Vagina (tissue), 2 donors: Measurements from ENCODE around the gene ZNF775.

Source experiments
- CTCF ChIP-seq, 3 experiments: fragments of 450-650 bp in 2 of 3; fragments of 200-600 bp in 1 of 3; sonication (generic) in 1 of 3; IDR thresholded peaks; one replicate each; pipeline ENCODE4 v1.5.1; 2017 to 2019; ENCODE audit warnings: antibody characterized with exemption in 3 of 3, mild to moderate bottlenecking in 2 of 3, moderate library complexity in 2 of 3
- POLR2A ChIP-seq, 2 donors: fragments of 450-650 bp; IDR thresholded peaks; one replicate each; pipeline ENCODE4 v1.6.1; 2017; ENCODE audit warnings: antibody characterized with exemption in 2 of 2, mild to moderate bottlenecking in 2 of 2, moderate library complexity in 2 of 2
- POLR2AphosphoS5 ChIP-seq, 2 donors: sonication (generic); formaldehyde crosslinking; IDR thresholded peaks; one replicate each; pipeline ENCODE4 v1.9.0; 2017; ENCODE audit warnings: antibody characterized with exemption in 2 of 2, mild to moderate bottlenecking in 2 of 2, low read depth in 1 of 2; ENCODE audit not compliant: insufficient read depth in 1 of 2

- TF ChIP-seq POLR2AphosphoS5 (IDR thresholded peaks at IDR 0.05; ENCODE audit: insufficient read depth in 1 of 2, low read depth in 1 of 2) (no peak), CTCF (IDR thresholded peaks at IDR 0.05) (no peak), POLR2A (IDR thresholded peaks at IDR 0.05) (no peak)
These were observed 17.7 kb upstream of the ZNF775 start for GRCh38 chr7:150361402-150361801.
